NAMALWA (cell line): ENCODE measurements around the gene ANGPTL2.
A peak's percentile ranks its signal among the peaks of the same experiment; 100 is the strongest.

Experiments
- DNase-seq: peaks from one replicate; pipeline ENCODE4 v3.0.0-alpha.2; 2015; ENCODE audit warnings: low spot score

The ANGPTL2 gene

DNA sequence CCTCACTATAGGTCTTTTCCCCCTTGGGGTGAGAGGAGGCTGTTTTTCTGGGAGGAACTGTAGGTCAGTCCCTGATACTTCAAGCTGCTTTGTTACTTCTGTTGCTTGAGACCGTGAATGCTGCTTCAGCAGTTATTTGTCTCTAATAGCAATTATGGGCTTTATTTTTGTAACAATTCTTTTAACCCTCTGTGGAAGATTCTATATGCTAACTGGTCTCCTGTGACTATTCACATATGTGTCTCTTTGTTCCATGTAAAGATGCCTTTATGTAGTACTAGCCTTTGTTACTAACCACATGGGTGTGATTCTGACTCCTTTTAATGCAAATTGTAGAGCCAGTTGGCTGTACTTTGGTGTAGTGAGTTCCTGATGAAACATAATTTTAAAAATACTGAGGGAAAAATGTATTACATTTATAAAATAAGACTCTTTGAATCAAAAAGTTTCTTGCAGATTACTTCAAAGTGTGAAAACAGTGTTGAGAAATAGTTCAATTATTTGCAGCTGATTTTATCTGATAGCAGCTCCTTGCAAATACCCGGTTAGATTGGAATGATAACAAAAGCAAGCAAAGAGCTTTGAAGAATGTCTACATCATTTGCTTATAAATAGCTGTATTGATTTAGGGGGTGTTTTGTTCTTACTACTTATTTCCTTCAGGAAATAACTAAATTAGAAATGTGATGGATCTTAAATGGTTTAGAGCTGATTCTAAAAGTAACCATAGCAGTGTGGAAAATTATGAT, 46.6 kb downstream of the ANGPTL2 start:
- no peak for DNase-seq

DNA sequence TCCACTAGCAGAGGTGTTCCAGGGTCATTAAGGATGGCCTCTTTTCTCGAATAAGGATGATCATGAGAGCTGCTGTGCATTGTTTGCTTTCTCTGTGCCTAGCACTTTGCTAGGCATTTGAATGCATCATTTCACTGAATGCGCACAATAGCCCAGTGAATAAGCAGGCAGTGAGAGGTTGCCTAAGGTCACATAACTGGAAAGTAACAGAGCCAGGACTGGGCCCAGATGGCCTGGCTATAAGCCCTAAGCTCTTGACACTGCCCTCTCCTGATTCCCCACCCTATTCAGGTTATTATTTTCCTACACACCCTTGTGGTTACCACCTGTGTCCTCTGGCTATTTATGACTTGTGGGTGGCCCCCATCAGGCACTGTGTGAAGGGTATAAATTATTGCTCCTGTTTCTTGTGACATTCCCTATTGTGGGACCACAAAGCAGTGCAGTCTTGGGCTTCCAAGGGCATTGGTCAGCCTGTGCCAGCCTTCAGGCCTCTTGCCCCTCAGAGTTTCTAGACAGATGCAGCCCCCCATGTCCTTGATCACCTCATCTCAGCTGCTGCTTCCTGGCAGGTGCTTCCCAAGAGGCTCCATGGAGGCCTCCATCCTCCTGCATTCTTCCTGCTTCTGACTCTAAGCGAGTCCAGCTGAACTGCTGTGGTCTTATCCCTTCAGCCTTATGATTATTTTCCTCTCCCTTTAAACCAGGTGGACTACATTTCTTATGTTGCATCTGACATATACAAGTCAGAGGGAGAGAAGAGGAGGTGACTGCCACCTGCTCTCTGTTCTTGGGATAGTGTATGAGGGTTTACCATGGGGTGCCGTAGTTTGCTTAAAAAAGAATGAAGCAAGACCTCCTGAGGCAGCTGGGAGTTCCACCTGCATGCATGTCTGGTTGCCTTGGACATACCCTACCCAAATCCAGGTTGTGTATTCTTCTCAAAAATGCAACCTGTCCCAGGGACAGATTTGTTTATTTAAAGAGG, 47.6 kb downstream of the ANGPTL2 start:
- DNase-seq = no peak

GRCh38 chr9:127067603-127068220, 54.7 kb downstream of the ANGPTL2 start:
- DNase-seq = no peak

GRCh38 chr9:127066851-127067136, 55.6 kb downstream of the ANGPTL2 start:
- DNase-seq = no peak

- DNase-seq = no peak
Observed at GRCh38 chr9:127066060-127066850, 56.2 kb downstream of the ANGPTL2 start.

GRCh38 chr9:127065592-127065991, 56.8 kb downstream of the ANGPTL2 start:
- no peak for DNase-seq

- no peak for DNase-seq
Observed at GRCh38 chr9:127064335-127064734, 58.1 kb downstream of the ANGPTL2 start.

- DNase-seq = no peak
Observed at GRCh38 chr9:127061411-127061810, 61.0 kb downstream of the ANGPTL2 start.

DNA sequence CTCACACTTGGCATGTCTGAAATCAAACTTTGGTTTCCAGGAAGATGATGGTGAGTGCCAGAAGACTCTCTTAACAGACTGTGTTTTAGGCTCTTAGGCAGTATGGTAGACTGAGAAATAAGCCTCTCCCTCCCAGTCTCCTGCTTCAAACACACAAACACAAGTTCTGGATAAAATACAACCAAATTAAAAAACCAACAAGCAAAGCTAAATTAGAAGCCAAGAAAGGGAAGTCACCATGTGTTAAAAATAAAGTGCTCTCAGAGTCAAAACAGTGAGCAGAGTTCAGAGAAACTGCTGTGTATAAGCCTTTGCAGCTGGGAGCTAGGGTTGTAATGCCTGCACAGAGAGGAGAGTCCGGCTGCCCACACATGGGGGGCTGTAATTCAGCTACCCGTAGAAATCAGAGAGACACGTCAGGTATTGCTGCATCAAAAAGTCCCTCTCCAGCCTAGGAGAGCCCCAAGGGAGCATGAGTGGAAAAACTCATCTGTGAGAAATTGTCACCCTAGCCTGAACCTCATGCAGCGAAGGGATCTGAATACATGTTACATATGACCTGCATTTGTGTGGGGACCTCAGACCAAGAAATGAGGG, 62.6 kb downstream of the ANGPTL2 start:
- peak; percentile 19 for DNase-seq

DNA sequence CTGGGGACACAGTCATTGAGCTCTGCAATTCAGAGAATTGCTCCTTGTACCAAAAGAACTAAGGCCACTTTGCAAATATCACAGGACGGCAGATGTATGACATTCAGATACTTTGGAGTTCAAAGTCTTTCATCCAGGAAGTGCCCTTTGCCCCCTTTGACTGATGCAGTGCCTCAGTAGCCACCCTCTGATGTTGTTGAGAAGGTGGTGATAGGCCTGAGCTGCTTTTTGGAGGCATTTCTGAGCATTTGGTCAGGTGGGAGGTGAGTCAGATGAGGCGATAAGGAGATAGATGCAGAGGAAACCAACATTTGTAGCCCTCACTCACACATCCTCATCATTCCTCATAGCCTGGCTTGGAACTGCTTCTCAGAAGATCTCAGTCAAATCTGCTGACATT, 63.4 kb downstream of the ANGPTL2 start:
- DNase-seq = no peak

GRCh38 chr9:127058645-127059021, 63.8 kb downstream of the ANGPTL2 start:
- DNase-seq = no peak

- no peak for DNase-seq
Observed at GRCh38 chr9:127058011-127058644, 64.3 kb downstream of the ANGPTL2 start.

GRCh38 chr9:127056446-127056845, 66.0 kb downstream of the ANGPTL2 start:
- DNase-seq = no peak

- DNase-seq = no peak
Observed at GRCh38 chr9:127055745-127056402, 66.6 kb downstream of the ANGPTL2 start.

- no peak for DNase-seq
Observed at GRCh38 chr9:127053960-127054359, 68.5 kb downstream of the ANGPTL2 start.

GRCh38 chr9:127053057-127053821, 69.2 kb downstream of the ANGPTL2 start:
- no peak for DNase-seq

GRCh38 chr9:127051881-127052595, 70.4 kb downstream of the ANGPTL2 start:
- DNase-seq = no peak

GRCh38 chr9:127050591-127051001, 71.8 kb downstream of the ANGPTL2 start:
- no peak for DNase-seq

DNA sequence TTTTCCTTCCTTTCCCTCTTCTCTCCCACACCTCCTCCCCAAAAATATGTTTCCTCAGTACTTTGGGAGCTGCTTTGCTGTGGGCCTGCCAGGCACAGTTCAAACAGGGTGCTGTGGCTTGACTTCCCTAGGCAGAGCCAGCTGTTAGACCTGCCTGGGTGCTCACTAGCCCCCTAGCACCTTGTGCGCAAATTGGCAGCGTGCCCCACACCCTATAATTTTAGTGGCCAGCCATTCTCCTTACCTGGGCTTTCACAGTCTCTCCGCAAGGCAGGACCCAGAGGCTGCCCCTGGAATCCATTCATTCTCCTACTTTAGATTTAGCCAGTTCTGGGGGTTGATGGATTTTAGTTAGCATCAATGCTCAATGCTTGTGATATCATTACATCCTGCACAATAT, 72.3 kb downstream of the ANGPTL2 start:
- DNase-seq = no peak
